Activated CD8-positive, alpha-beta memory T cell treated with anti-CD3 and anti-CD28 coated beads, Interleukin-2, amount 50 U/mL, for 48 hours (primary cell): Measurements from ENCODE around the gene MGAT5B.
"Not testable (repeated sequence)": the region's sequence is repeated elsewhere in the genome, so short reads cannot be mapped to it uniquely, and the experiment has no call there.

Experiments
- DNase-seq: peaks from one replicate; pipeline ENCODE4 v3.0.0-alpha.2; 2020

MGAT5B gene, protein sequence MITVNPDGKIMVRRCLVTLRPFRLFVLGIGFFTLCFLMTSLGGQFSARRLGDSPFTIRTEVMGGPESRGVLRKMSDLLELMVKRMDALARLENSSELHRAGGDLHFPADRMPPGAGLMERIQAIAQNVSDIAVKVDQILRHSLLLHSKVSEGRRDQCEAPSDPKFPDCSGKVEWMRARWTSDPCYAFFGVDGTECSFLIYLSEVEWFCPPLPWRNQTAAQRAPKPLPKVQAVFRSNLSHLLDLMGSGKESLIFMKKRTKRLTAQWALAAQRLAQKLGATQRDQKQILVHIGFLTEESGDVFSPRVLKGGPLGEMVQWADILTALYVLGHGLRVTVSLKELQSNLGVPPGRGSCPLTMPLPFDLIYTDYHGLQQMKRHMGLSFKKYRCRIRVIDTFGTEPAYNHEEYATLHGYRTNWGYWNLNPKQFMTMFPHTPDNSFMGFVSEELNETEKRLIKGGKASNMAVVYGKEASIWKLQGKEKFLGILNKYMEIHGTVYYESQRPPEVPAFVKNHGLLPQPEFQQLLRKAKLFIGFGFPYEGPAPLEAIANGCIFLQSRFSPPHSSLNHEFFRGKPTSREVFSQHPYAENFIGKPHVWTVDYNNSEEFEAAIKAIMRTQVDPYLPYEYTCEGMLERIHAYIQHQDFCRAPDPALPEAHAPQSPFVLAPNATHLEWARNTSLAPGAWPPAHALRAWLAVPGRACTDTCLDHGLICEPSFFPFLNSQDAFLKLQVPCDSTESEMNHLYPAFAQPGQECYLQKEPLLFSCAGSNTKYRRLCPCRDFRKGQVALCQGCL

DNA sequence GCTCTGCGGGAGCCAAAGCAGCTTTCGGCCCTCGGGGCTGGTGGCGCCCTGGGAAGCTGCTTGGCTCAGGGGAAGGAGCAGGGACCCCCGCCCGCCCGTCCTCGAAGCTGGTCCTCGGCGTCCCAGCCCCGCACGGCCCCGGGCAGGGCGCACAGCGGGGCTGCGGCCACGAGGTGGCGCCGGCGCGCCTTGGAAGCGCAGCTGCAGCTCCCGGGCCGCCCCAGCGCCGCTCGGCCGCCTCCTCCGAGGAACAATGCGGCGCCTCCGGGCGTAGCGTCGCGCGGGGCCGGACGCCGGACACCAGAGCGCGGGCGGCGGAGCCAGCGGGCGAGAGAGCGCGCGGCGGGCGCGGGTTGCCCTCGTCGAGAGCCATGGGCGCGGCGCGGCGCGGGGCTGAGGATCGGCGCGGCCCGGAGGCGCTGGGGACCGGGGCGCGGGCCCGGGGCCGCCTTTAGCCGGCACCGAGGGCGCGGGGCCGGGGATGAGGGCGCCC lies at the start of gene MGAT5B:
MGAT5B (plus strand) TSS at position 229 of the 493 bp plus-strand sequence. CDS start 626 bp downstream, outside the sequence.
- DNase-seq: peak; percentile 92

DNA sequence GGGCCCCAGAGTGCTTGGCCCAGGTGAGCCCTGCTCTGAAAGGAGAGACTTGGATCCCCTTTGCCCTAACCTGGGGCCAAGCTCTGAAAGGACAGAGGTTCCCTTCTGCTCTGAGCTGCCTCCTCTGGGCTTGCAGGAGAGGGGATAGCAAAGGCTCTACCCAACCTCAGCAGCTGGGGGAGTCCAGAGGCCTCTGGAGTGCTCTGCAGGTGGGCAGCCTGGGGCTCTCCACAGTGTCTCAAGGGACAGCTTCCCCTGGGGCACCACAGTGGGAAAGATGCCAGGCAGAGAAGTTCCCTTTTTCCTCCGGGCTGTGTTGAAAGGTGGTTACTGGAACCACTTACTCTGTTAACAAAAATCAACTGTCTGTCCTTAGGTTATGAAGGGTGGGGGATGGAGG lies 48.2 kb upstream of the MGAT5B start:
- no peak for DNase-seq

DNA sequence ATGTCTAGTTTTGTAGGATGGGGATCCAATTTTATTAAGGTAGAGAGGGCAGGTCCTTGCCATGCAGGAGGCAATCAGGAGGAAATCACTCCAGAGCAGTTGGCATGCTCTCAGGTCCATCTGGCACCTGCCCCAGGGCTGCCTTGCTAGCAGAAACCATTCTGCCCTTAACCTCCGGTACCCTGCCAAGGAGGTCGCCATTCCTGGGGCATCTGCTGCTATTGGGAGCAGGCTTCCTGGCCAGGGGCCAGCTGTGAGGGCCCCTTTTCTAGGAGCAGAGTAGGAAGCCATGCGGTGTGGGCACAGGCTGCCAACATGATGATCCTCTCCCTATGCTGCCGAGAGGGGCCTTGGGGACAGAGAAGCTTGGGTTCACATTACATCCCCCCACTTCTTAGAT lies 47.6 kb upstream of the MGAT5B start:
- DNase-seq: no peak

DNA sequence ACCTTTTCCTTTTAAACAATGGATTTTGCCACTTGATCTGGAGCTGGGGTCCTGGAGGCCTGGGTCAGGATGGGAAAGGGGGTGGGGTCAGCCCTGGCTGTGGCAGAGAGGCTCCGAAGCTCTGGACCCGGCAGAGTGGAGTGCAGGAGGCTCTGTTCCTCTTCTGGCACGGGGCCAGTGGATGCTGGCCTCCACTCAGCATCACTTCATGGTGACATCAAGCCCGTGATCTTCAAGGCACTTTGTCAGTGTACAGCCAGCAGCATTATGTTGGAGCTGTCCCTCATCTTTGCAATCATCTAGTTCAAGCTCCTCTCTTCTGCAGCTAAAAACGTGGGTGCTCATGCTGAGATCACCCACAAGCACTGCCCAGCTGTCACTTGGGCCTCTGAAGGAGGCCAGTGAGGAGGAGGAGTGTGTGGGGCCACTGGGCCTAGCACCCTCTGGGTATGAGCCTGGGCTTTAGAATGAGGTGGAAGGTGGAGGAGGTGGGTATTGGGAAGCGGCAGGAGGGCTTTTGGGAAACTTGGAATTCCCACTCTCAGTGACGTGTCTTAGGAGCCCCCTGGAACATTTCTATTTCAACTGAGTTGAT lies 45.9 kb upstream of the MGAT5B start:
- no peak for DNase-seq

DNA sequence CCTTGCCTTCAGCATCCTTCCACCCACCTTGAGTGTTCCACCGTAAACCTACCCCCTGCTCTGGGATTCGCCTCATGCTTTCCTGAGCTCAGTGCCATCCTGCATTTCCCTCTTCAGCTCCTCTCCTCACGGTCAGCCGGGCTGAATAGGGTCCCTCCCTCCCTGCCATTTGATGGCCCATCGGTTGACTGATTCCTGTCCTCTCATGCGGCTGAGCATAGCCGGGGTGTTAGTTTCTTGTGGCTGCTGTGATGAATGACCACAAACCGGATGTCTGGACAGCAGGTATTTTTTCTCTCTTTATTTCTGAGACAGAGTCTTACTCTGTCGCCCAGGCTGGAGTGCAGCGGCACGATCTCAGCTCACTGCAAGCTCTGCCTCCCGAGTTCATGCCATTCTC lies 44.1 kb upstream of the MGAT5B start:
- DNase-seq: no peak

DNA sequence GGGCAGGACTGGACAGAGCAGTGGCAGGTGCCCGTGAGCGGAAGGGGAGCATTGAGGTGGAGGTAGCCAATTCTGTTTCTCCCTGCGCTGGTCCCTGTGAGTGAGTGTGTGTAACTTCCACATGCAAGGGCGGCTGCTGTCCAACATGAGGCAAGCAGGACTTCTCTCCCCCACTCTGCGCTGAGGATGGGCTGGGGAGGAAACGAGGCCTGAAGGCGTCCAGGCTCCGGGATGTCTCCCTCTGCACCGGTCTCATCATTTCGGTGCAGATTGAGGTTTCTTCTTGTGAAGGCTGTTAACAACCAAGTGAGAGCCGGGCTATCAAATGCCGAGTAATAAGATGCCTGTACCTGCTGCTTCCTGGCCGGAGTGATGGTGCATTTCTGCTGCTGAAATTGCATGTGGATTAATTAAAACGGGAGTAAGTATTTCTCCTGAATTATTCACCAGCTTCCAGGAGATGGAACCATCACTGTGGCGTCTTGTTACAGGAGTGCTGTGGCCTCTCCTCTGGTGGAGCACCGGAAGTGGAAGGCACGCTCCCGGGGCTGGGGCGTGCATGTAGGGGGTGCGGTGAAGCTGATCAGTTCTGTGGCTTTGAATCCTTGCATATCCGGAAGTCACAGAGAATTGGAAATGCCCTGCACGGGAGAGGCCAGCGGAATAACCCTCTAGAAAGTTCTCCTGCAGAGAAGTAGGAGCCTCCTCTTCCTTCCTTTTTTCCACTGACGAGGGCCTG lies 41.7 kb upstream of the MGAT5B start:
- no peak for DNase-seq

DNA sequence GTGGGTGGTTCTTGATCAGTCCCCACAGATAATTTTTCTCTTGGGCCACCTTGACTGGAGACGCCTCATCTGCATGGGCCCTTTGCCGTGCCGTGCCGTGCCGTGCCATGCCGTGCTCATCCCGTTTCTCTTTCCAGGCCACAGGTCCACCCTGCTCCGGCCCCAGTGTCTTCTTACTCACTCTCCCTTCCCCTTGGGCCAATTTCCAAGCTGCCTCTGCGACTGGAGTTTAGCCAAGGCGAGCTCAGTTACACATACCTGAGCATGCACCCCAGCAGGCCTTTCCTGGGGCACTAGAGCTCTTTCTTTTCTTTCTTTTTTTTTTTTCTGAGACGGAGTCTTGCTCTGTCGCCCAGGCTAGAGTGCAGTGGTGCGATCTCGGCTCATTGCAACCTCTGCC lies 40.5 kb upstream of the MGAT5B start:
- DNase-seq: no peak

DNA sequence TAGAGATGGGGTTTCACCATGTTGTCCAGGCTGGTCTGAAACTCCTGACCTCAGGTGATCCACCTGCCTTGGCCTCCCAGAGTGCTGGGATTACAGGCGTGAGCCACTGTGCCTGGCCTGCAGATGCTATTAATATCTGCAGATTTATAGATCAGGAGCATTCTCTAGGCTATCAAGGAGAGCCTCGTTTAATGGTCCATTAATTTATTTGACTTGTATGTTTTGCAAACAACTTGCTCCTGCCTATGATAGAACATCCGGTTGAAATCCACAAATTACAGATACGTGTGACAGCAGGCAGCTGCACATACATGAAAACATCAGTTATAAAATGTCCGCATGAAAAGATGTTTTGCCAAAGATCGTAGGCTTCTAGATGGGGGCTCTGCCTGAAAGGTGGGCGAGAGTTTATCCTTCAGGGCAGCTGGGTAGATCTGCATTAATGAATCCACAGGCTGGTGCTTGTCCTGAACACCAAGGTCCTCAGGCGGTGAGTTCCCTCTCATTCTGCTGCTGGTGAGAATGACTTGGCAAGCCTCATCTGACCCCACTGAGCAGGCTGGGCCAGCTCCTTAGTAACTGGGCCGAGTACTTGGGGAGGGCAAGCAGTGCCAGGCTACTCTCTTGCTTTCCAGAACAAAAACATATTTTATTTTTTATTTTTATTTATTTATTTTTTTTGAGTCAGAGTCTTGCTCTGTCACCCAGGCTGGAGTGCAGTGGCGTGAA lies 37.1 kb upstream of the MGAT5B start:
- no peak for DNase-seq

DNA sequence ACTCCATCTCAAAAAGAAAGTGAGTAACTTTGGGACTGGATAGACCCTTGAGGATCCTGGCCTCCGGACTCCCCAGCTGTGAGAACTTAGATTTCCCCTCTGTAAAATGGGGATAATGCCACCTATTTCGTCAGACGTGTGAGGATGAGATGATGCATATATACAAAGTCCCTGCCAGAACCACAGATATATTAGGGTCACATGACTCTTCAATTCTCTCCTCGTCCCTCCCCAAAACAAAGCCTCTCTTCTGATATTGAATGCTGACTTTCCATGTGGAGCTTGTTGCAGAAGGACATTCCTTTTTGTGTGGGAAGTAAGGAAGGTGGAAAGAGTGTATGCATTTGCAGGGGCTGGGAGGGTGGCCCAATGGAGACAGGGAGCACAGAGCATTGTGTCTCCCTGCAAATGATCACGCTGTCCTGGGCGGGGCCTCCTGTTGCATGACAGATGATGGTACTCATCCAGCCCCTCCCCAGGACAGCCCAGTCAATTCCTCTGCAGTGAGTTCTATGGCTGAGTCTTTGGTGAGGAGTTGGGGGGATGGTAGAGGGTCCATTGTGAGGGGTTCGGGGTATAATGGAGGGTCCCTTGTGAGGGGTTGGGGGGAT lies 35.1 kb upstream of the MGAT5B start:
- no peak for DNase-seq

DNA sequence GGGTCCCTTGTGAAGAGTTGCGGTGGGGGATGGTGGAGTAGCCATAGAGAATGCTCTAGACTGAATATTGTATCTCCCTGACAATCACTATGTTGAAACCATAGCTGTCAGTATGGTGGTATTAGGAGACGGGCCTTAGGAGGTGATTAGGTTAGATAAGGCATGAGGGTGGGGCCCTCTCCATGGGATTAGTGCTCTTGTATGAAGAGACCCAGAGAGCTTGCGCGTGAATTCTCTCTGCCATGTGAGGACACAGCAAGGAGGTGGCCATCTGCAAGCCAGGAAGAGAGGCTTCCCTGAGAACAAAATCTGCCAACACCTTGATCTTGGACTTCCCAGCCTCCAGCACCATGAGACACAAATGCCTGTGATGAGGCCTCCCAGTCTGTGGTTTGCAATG lies 34.5 kb upstream of the MGAT5B start:
- DNase-seq: no peak

DNA sequence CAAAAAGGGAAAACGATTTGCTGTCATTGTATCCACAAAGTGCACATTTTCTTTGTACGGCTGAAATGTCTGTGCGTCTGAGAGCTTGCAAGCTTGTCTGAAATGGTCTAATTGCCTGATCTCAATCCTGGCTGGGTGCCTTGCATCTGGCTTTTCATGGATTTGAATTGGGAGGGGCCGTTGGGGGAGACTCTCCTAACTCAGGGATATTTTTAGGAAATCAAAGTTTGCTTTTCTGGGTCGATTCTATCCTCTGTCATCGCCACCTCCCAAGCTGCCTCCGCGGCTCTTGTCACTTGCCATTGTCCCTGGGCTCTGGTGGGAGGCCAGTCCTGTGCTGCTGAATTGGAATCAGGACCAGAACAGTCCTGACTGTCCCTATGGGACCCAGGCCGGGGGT lies 33.3 kb upstream of the MGAT5B start:
- DNase-seq: no peak

DNA sequence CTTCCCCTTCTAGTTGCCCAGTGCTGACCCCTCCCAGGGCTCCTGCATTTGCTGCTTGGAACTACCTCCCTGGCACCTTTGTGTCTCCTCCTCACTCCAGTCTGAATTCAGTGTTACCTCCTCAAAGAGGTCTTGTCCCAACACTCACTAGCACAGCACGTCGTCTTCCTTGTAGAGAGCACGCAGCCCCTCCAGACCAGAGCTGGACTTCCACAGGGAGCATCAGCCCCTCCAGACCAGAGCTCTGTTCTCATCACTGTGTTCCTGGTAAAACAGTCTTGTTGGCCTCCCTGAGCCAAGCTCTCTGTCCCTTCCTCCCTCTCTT lies 27.8 kb upstream of the MGAT5B start:
- no peak for DNase-seq

DNA sequence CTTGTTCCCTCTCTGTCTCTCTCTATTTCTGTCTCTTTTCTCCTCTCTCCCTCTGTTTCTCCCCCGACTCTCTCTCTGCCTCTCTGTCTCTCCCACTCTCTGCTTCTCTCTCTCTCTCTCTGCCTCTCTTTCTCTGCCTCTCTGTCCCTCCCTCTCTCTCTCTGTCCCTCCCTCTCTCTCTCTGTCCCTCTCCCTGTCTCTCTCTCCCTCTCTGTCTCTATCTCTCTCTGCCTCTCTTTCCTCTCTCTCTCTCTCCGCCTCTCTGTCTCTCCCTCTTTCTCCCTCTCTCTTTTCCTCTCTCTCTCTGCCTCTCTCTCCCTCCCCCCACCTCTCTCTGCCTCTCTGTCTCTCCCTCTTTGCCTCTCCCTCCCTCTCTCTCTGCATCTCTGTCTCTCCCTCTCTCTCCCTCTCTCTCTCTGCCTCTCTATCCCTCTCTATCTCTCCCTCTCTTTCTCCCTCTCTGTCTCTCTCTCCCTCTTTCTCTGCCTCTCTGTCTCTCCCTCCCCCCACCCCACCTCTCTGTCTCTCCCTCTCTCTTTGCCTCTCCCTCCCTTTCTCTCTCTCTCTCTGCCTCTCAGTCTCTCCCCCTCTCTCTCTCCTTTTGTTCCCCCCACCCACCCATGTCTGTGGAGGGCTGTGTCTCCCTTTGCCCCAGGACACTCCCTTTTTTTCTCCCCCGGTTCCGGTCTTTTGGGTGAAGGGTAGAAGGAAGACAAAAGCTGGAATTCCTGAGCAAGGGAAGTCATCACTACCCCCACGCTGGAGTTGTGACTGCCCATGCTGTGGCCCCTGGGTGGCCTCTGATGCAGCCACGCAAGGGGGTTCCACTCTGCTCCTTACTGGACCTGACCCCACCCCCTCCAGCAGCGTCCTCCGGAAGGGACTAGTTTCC lies 27.1 kb upstream of the MGAT5B start:
- DNase-seq: no peak

DNA sequence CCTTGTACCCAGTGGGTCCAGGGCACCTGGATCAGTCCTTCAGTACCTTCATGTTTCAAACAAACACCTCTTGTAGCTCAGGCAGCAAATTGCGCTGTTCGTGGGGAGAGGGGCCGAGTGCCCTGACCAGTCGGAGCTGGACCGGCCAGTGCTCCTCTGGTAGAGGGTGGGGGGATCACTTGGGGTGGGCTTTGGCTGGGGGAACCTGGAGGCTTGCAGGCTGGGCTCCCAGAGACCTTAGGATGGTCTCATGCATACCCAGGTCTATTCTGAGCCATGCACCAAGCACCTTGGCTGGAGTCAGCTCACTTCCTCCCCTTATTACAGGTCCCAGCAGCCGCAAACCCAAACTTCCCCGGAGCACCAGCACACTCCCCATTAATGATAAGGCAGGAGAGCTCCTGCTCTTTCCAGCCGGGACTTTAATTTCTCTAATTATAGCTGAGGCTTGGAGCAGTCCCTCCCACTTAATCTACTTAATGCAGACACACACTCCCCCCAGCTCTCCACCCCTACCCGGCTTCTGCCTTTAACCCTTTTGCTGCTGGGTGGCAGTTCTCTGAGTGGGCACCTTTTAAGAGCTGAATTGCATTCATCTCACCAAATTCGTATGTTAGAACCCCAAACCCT lies 26.3 kb upstream of the MGAT5B start:
- DNase-seq: no peak

DNA sequence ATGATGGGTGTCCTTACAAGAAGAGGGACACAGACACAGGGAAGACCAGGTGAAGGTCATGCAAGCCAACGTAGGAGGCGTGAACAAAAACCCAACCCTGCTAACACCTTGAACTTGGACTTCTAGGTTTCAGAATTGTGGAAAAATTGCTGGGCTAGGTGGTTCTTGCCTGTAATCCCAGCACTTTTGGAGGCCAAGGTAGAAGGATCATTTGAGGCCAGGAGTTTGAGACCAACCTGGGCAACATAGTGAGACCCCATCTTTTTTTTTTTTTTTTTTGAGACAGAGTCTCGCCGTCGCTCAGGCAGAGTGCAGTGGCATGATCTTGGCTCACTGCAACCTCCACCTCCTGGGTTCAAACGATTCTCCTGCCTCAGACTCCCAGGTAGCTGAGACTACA lies 25.1 kb upstream of the MGAT5B start:
- DNase-seq: not testable (repeated sequence)

DNA sequence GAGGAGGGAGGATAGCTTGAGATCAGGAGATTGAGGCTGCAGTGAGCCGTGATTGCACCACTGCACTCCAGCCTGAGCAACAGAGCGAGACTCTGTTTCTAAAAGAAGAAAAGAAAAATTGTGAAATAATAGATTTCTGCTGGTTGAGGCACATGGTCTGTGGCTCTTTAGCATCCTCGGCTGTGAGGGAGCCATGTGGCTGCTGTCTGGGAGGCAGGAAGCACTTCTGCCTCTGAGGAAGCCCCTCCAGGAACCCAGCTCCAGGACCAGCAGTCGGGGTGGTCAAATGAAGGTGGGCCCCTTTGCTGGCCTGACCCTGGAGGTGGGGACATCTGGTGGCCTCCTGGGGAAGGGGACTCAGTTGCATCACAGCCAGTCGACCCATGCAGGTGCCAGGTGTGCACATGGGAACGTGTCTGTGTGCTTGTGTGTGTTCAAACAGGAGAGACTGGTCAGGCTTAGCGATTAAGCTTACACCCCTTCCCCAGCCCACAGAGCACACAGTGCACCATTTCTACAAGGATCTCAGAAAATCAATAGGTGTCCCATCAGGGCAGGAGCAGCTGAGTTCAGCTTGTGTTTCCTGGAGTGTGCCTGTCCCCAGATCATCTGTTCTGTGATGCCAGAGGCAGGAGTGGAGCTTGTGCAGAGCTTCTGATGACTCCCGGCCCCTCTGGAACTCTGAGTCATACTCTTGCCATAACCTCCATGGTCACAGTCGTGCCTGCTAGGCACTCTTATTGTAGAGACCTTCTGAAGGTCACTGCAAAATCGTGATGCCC lies 24.3 kb upstream of the MGAT5B start:
- DNase-seq: no peak

DNA sequence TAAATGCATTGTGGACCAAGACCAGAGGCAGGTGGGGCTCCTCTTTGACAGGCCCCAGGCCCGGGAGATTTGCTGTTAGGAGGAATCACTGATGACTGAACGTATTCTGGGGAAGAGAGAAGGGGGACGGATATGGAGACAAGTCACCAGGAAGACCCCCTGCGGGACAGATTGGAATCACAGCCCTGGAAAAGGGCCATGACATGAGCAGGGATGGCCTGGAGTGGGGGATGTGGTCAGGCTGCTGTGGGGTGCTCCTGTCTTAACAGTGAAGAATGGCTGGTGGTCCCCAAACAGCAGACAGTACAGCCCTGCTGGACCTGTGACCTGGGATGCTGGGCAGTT lies 23.7 kb upstream of the MGAT5B start:
- no peak for DNase-seq

DNA sequence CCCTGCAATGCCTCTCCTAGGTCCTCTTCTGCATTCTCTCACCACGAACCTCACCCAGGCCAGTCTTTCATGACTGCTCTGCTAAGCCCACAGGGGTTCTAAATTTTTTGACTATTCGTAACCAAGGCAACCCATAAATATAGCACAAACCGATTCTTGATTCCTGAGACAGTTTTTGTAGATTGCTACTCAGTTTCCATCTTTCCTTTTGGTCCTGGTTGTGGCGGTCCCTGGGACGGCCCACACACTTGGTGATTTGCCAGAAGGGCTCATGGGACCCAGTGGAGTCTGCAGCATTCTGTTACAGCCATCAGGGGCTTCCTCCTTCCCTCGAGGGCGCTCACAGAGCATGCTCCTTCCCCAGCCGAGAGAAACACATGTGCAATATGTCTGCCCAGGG lies 23.4 kb upstream of the MGAT5B start:
- DNase-seq: no peak

DNA sequence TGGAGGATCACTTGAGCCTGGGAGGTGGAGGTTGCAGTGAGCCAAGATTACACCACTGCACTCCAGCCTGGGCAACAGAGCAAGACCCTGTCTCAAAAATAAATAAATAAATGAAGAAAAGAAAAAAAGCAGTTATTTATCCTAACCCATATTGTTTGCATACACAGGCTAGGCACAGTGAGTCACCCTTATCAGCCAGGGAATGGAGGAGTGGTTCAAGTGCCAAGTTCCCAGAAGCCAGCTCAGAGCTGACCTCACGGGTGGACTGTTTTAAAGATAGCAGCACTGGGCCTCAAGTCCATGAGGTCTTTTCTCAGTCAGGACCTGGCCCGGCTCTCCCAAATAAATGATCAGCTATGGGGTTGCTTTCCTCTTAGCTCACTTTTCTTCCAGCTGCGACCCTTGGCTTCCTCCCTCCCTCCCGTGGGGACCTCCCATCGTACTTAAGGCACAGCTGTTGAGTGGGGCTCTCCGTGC lies 22.6 kb upstream of the MGAT5B start:
- DNase-seq: no peak

DNA sequence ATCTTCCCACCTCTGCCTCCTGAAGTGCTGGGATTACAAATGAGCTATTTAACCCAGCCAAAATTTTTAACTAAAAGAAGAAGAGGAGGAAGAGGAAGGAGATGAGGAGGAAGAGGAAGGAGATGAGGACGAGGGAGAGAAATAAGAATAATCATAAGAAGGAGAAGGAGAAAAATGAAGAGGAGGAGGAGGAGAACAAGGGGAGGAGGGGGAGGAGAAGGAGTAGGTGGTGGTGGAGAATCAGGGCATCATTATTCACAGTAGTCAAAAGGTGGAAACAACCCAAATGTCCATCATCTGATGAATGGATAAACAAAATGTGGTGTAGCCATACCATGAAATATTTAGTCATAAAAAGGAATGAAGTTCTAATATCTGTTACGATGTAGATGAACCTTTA lies 21.2 kb upstream of the MGAT5B start:
- no peak for DNase-seq
